Right atrium auricular region (tissue), 2 donors: ENCODE measurements around the gene LACC1. TPM values are rescaled to one million over a fixed set of nuclear protein-coding genes. Genes with fewer than 3 reads are reported as not detected.

Experiments
- DNase-seq: peaks from one replicate; pipeline ENCODE4 v3.0.0-alpha.2; 2019; ENCODE audit warnings: low spot score
- H3K27ac ChIP-seq, 2 donors: fragments of 200-600 bp; sonication (generic); 1 replicate in 1 of 2; 2 replicates in 1 of 2; pipeline ENCODE4 v1.5.1; 2016 to 2019
- H3K27me3 ChIP-seq, 2 donors: fragments of 200-600 bp; sonication (generic); one replicate each; pipeline versions ENCODE4 v1.5.1 to v1.6.0; 2017 to 2019
- H3K36me3 ChIP-seq: fragments of 200-600 bp; sonication (generic); one replicate; pipeline ENCODE4 v1.5.1; 2016
- H3K4me1 ChIP-seq, 2 donors: fragments of 200-600 bp; sonication (generic); one replicate each; pipeline versions ENCODE4 v1.5.1 to v1.6.0; 2017 to 2019
- H3K4me3 ChIP-seq, 2 donors: fragments of 200-600 bp; sonication (generic); 1 replicate in 1 of 2; 2 replicates in 1 of 2; pipeline ENCODE4 v1.5.1; 2017 to 2019; ENCODE audit warnings: mild to moderate bottlenecking in 1 of 2, moderate library complexity in 1 of 2
- H3K9me3 ChIP-seq, 2 donors: fragments of 200-600 bp; sonication (generic); one replicate each; pipeline ENCODE4 v1.5.1; 2019
- CTCF ChIP-seq, 2 donors: fragments of 200-600 bp; sonication (generic); IDR thresholded peaks; one replicate each; pipeline ENCODE4 v1.5.1; 2019; ENCODE audit warnings: antibody characterized with exemption in 2 of 2
- total RNA-seq, 2 donors: library from RNA; depleted of rRNA; stranded (reverse); fragments of >200 nt; gene quantifications; one replicate each; pipeline ENCODE4 v1.1.0, GENCODE V29; 2016

LACC1 gene
- total RNA-seq, 2 donors from 2014 or later: 4.7 to 6.0 TPM

GRCh38 chr13:43872181-43872580, 7.5 kb upstream of the LACC1 start:
- no peak for TF ChIP-seq CTCF (IDR thresholded peaks at IDR 0.05)
- Histone ChIP-seq H3K4me1 (no peaks in the 10 kb centered on the region), H3K27ac (no peak overlapping the region), H3K9me3 (no peaks in the 10 kb centered on the region), H3K27me3 (no peaks in the 10 kb centered on the region), H3K36me3 (no peaks in the 10 kb centered on the region), H3K4me3 (no peak overlapping the region)
- DNase-seq: no peak

GRCh38 chr13:43874504-43875092, 5.1 kb upstream of the LACC1 start:
- peak; percentile 28 to 69 for TF ChIP-seq CTCF (IDR thresholded peaks at IDR 0.05)
- DNase-seq: no peak
- H3K27ac ChIP-seq: no peak overlapping the region
- no peaks in the 10 kb centered on the region for H3K27me3 ChIP-seq
- H3K4me3 ChIP-seq: no peak overlapping the region
- H3K9me3 ChIP-seq: no peaks in the 10 kb centered on the region
- H3K36me3 ChIP-seq: no peaks in the 10 kb centered on the region
- peaks cover 0 to 9% of the 10 kb centered on the region in 2 donors for H3K4me1 ChIP-seq

- Histone ChIP-seq H3K36me3 (no peaks in the 10 kb centered on the region), H3K27me3 (no peaks in the 10 kb centered on the region), H3K27ac (no peak overlapping the region), H3K9me3 (no peaks in the 10 kb centered on the region), H3K4me1 (peaks cover 0 to 18% of the 10 kb centered on the region in 2 donors), H3K4me3 (no peak overlapping the region)
- DNase-seq: no peak
- TF ChIP-seq CTCF (IDR thresholded peaks at IDR 0.05): no peak
Observed at GRCh38 chr13:43876366-43876765, 3.3 kb upstream of the LACC1 start.

GRCh38 chr13:43877326-43877725, 2.4 kb upstream of the LACC1 start:
- Histone ChIP-seq H3K4me3 (no peak overlapping the region), H3K27me3 (no peaks in the 10 kb centered on the region), H3K9me3 (no peaks in the 10 kb centered on the region), H3K36me3 (no peaks in the 10 kb centered on the region), H3K27ac (no peak overlapping the region), H3K4me1 (peaks cover 0 to 18% of the 10 kb centered on the region in 2 donors)
- no peak for TF ChIP-seq CTCF (IDR thresholded peaks at IDR 0.05)
- DNase-seq: no peak

DNA sequence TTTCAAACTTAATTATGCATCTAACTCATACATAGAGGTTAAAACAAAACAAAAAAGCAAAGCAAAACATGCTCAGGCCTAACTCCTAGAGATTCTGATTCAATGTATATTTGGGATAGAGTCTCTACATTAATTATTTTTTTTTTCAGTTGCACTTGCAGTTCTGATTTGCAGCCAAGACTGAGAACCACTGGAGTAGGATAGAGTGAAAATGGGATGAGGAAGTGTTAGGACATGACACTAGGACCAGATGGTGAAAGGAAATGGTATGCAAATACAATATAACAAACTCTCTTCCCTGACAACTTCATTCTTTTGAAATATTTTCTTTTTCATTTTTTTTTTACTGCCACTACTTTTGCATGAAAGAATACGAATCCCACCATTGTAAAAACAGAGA, 1.9 kb upstream of the LACC1 start:
- H3K27me3 ChIP-seq: no peaks in the 10 kb centered on the region
- H3K36me3 ChIP-seq: no peaks in the 10 kb centered on the region
- peaks cover 0 to 18% of the 10 kb centered on the region in 2 donors for H3K4me1 ChIP-seq
- no peak overlapping the region for H3K4me3 ChIP-seq
- no peak for DNase-seq
- no peak overlapping the region for H3K27ac ChIP-seq
- no peak for TF ChIP-seq CTCF (IDR thresholded peaks at IDR 0.05)
- no peaks in the 10 kb centered on the region for H3K9me3 ChIP-seq
